NCI-H446 treated with DMSO at 0.1 percent for 48 hours (cell line): Measurements from ENCODE around the gene DYNC2I2.
"Not testable (repeated sequence)": the region's sequence is repeated elsewhere in the genome, so short reads cannot be mapped to it uniquely, and the experiment has no call there.

ENCODE experiments used
- DNase-seq: peaks from one replicate; lab custom pipeline; 2025; lab: John Stamatoyannopoulos, UW

The DYNC2I2 gene

DNA sequence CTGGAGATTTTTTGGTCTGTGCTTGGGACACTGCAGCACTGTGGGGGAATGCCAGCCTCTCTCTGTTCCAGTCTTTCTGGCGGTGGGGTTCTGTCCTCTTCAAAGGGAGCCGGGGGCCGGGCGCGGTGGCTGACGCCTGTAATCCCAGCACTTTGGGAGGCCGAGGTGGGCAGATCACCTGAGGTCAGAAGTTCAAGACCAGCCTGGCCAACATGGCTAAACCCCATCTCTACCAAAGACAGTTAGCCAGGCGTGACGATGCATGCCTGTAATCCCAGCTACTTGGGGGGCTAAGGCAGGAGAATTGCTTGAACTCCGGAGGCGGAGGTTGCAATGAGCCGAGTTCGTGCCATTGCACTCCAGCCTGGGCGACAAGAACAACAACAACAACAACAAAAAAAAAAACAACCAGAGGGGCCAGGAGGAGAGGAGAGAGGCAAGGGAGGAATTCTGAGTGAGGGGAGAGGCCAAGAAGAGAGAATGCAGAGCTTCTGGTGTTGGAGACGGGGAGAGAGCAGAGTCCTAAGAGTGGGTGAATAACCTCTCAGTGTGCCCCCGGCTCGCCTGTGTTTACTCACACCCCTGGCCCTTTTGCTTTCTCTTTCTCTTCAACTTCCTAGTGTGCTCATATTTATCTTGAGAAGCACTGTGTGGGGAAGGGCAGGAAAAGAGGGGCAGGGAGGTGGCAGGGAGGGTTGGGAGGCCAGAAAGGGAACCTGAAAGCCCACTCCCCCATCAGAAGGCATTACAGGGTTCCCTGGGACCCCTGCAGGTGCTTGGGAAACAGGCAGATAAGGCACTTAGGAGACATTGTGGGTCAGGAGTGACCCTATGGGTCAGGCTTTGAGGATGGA, 29.2 kb upstream of the DYNC2I2 start:
- DNase-seq, result no peak

DNA sequence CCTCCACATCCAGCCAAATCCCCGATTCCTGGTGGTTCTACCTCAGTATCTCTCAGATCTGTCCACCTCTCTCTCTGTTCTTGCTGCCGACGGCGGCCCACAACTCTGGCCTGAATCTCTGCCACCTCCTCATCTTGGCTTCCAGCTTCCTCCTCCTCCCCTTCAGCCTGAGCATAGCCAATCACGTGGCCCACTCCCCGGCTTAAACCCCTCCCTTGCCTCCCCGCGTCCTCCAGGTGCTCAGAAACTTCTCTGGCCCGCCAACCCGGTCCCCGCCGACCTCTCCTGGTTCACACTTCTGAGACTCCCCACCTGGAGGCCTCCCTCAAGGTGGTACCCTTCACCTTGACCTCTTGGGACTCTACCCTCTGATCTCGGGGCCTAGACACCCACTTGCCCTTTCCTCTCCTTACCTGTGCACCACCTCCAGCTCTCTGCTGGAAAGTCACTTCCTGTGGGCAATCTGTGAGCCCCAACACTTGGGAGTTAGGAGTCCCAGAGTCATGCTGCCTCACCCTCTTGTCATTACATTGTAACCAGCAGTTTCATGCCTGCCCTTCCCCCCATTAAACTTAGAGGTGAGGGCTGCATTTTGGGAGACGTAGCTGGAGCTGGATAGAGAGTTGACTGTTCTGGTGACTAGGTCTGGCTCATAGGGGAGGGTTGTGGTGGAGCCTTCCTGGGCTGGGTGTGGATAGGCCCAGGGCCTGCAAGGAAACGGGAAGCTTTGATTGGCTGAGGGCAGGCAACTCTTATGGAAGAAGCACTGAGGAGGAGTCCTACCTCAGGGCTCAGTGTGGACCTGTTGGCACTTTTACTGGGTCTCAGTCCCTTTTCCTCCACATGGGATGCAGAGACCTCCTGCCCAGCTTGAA, 27.9 kb upstream of the DYNC2I2 start:
- peak; percentile 16 for DNase-seq

DNA sequence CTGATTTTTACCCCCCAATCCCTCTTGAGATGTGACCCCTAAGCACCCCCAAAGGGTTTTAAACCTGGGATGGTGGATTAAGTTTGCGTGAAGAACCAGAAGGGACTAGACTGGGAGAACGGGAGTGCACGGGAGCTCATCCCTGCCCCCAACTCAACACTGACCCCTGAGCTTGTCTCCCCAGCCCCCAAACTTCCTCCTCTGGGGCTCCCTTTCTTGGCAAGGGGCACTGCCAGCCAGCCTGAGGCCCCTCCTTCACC, 27.3 kb upstream of the DYNC2I2 start:
- DNase-seq, result no peak

DNA sequence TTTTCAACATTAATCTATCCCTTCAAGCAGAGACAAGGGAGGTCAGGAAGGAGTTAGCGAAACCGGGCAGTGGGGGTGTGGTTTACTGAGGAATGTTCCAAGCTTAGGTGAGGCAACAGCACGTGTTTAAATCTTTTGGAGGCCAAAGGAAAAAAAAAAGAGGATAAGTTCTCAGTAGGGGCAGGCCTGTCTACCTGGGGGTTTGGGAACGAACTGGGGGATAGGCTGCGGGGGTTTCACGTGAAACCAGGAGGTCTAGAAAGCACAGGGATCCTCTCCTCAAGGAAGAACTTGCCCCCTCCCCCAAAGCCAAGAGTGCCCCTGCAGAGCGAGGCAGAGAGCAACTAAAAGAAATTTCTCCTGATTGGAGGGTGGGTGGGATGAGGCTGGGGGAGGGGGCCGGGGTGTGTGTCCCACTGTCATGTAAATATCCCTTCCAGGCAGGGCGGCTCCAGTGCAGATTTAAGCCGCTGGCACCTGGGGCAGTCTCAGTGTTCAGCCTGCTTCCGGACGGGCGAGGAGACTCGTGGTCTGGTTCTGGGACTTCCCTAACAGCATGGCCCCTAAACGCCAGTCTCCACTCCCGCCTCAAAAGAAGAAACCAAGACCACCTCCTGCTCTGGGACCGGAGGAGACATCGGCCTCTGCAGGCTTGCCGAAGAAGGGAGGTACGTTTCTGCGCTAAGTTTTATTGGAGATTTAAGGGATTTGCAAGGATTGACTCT, 26.9 kb upstream of the DYNC2I2 start:
- DNase-seq, result no peak

DNA sequence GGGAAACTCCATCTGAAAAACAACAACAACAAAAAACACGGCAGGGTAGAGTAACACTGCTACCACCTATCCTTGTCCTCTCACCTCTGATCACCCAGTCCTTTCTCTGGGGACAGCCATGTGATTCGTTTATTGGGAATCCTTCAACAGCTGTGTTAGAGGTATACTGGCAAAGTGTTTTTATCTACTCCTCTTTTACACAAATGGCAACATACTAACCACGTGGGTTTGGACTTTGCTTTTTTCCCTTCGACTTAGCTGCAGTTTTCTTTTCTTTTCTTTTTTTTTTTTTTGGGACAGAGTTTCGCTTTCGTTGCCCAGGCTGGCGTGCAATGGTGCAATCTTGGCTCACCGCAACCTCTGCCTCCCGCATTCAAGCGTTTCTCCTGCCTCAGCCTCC, 21.1 kb upstream of the DYNC2I2 start:
- DNase-seq, result no peak

DNA sequence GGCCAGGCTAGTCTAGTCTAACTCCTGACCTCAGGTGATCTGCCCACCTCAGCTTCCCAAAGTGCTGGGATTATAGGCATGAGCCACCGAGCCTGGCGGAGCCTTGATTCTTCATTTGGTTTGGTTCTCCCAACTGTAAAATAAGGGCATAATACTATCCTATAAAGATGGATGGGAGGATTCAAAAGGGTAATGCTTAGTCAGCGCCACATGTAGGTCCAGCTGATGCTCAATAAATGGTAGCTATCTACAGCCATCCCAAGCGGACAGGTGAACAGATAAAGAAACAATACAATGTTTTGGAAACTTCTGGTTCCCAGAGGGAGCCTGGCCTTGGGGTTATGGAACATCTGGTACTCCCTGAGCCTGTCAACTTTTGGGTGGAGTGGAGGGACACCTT, 18.7 kb upstream of the DYNC2I2 start:
- DNase-seq, result no peak

DNA sequence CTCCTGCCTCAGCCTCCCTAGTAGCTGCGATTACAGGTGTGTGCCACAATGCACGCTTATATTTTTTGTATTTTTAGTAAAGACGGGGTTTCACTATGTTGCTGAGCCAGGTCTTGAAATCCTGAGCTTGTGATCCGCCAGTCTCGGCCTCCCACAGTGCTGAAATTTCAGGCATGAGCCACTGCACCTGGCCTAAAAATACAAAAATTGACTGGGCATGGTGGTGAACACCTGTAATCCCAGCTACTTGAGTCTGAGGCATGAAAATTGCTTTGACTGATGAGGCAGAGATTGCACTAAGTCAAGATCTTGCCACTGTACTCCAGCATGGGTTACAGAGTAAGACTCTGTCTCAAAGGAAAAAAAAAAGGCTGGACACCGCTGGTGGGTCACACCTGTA, 13.1 kb upstream of the DYNC2I2 start:
- no peak for DNase-seq

DNA sequence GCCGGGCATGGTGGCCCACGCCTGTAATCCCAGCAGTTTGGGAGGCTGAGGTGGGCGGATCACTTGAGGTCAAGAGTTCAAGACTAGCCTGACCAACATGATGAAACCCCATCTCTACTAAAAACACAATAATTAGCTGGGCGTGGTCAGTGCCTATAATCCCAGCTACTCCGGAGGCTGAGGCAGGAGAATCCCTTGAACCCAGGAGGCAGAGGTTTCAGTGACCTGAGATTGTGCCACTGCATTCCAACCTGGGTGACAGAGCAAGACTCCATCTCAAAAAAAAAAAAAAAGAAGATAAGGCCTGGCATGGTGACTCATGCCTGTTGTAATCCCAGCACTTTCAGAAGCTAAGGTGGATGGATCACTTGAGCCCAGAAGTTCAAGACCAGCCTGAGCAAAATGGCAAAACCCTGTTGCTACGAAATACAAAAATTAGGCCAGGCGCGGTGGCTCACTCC, 9.9 kb upstream of the DYNC2I2 start:
- not testable (repeated sequence) for DNase-seq

DNA sequence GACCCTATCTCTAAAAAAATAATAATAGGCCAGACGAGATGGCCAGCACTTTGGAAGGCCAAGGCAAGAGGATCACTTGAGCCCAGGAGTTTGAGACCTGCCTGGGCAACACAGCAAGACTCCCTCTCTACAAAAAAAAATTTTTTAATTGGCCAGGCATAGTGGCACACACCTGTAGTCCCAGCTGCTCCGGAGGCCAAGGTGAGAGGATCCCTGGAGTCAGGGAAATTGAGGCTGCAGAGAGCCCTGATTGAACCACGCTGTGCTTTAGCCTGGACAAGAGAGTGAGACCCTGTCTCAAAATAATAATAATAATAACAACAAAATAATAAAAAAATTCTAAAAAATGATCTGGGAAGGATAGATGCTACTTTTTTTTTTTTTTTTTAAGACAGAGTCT, 1.1 kb upstream of the DYNC2I2 start:
- DNase-seq, result no peak

DNA sequence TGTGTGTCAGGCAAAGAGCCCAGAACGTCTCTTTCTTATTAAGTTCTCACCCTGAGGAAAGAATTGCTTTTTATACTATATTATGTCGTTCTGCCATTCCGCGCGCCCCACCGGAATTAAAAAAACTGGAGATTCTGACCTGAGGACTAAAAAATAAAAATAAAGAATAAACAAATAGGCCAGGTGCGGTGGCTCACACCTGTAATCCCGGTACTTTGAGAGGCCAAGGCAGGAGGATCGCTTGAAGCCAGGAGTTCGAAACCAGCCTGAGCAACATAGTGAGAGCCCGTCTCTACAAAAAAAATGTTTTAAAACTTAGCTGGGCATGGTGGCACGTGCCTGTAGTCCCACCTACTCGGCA, 677 bp upstream of the DYNC2I2 start:
- DNase-seq, result no peak

DNA sequence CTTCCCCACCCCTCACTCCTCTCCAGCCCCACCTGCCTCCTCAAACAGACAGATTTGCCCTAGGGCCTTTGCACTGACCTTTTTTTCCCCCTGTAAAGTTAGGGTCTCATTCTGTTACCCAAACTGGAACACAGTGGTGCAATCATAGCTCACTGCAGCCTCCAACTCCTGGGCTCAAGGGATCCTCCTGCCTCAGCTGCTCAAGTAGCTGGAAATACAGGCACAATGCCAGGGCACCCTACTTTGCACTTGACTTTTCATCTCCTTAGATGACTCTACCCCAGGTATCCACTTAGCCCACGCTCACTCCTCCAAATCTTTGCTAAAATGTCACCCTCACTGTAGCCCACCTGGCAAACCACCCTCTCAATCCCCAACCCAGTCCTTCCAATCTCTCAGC, 2.2 kb downstream of the DYNC2I2 start:
- no peak for DNase-seq

DNA sequence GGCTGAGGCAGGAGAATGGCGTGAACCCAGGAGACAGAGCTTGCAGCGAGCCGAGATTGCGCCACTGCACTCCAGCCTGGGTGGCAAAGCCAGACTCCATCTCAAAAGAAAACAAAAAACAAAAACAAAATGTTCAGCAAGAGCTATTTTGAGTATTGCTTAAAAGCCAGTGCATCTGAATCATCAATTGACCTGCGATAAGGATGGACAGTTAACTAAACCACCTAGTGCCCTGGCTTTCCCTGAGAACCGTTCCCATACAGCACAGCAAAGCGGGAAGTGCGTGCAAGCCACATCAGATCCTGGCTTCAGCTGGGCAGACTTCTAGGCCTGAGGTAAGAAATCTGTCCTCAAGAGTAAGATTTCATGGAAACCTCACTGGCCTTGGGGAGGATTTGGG, 2.7 kb downstream of the DYNC2I2 start:
- DNase-seq, result no peak

DNA sequence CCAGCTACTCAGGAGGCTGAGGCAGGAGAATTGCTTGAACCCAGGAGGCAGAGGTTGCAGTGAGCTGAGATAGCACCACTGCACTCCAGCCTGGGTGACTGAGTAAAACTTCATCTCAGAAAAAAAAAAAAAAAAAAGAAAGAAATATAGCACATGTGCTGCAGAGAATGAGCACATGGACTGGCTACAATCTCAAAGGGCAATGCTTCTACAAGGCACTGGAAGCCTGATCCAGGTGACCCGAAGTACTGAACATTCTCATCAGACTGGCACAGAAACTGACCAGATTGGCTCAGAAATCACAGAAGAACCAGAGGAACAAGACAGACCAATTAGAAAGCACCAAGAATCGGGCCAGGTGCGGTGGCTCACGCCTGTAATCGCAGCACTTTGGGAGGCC, 4.8 kb downstream of the DYNC2I2 start:
- DNase-seq, result no peak

DNA sequence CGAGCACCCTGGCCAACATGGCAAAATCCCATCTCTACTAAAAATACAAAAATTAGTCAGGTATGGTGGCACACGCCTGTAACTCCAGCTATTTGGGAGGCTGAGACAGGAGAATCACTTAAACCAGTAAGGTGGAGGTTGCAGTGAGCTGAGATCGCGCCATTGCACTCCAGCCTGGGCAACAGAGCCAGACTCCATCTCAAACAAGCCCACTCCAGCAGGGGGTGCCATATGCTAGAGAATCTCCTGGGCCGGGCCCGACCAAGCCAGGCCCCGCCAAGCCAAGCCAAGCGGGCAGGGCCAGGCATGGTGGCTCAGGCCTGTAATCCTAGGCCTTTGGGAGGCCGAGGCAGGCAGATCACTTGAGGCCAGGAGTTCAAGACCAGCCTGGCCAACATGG, 8.4 kb downstream of the DYNC2I2 start:
- DNase-seq, result not testable (repeated sequence)

DNA sequence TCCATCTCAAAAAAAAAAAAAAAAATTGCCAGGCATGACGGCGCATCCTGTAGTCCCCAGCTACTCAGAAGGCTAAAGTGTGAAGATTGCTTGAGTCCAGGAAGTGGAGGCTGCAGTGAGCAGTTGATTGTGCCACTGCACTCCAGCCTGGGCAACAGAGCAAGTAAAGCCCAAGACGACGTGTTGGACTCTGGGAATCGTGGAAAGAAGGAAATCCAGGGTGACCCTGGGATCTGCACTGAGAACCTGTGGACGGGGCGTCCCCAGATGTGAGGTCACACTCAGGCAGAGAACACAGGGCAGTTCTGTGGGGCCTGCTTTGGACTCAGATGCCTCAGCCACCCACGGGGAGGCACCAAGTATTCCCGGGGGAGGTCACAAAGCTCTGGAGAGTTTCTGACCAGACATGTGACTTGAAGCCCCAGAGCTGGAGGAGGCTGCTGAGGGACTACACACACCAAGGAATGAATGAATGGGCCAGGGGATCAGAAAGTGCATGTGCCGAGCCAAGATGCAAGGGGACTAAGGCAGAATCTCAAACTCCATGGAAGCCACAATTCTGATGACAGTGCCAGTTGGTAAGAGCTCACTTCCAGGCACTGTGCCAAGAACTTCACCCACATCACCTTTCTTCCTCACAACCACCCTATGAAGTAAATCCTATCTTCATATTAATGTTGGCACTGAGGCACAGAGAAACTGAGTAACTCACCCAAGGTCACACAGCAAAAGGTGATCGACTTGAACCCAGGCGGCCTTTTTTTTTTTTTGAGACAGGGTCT, 12.9 kb downstream of the DYNC2I2 start:
- no peak for DNase-seq

DNA sequence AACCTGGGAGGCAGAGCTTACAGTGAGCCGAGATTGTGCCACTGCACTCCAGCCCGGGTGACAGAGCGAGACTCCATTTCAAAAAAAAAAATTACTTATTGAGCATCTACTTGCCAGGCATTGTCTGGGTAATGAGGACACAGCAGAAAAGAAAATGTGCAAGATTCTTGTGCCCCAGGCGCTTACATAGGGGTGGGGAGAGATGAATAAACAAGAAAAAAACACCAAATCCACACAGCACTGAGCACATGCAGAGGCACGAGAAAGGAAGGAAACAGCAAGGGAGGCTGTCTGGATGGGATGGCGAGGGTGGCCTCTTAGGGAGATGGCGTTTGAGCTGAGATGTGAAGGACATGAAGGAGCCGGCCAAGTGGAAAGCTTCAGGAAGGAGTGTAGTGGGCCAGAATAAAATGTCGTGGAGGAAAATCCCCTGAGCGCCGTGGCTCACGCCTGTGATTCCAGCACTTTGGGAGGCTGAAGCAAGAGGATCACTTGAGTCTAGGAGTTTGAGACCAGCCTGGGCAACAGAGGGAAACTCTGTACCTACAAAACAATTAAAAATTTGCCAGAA, 13.9 kb downstream of the DYNC2I2 start:
- no peak for DNase-seq

DNA sequence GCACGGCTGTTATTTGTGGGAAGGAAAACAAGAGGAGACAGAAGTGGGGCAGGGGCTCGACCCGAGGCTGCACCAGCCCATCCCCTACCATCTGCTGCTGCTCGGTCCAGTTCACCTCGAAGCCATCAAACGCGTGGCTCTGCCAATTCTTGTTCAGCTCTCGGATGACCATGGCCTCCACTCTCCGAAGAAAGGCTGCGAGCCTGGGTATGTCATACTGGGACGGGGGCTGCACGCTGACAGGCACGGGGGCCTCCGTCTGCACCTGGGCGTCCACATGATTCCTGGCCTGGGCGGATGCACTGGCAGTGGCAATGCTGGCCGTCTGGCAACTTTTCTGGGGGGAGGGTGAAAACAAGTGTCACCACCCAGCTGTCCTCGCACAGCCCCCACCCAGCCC, 16.0 kb downstream of the DYNC2I2 start:
- DNase-seq, result no peak

DNA sequence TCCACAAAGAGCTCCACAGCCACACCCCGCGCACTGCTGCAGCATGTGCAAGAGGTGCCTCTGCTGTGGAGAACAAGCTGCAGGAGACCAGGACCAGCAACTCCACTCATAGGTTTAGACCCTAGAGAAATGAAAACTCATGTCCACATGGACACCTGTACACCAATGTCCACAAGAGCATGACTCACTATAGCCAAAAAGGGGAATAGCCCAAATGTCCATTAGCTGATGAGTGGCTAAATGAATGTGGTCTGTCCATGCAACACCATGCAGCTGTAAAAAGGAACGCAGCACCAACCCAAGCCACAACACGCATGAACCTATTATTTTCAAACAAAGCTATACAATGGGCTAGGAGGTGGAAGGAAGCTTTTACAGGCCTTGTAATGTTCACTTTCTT, 18.1 kb downstream of the DYNC2I2 start:
- DNase-seq, result no peak

DNA sequence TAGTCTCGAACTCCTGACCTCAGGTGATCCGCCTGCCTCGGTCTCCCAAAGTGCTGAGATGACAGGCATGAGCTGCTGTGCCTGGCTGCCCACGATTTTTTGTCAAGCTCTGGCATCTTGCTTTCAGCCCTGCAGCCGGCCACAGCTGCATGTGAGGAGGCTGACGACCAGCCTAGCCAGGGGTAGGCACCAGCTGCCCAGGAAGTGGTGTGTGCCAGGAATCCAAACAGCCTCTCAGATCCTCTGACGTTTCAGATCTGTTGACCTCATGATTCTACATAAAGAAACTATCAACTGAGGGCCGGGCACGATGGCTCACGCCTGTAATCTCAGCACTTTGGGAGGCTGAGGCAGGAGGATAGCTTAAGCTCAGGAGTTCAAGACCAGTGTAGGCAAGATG, 19.0 kb downstream of the DYNC2I2 start:
- DNase-seq, result no peak

DNA sequence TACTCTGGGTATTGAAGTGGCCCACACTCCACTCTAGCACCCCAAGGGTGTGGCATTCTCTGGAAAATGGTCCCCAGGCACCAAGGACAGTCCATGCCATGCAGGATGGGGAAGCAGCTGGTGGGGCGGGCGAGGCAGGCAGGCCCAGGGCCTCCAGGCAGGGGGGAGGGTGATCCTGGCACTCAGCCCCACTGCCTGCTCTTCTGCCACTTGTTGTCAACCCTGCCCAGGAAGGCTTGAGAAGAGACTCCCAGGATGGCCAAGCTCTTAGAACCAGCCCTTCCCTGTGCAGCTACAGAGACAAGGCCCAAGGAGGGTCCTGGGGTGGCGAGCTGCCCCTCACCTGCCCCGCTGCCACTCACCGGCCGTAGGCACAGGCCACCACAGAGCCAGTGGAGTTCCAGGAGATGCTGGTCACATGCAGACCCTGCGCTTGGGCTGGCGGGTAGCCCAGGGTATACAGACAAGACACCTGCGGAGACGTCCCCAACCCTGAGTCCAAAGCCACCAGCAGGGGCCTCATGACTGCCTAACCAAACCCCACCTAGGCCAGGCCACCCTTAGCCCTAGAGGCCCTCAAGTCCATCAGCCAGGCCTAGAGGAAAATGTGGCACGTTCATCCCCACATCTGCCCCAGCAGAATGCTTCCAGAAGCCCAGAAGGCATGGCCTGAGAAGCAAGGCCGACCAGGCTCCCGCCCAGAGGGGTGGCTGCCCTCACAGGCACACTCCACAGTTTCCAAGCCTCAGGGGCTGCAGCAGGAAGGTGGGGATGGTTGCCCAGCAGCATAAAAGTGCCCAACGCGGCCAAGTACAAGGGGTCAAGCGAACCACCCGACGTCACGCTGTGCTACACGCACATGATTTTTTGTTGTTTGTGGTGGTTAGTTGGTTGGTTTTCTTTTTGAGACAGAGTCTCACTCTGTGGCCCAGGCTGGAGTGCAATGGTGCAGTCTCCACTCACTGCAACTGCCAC, 19.8 kb downstream of the DYNC2I2 start:
- DNase-seq, result no peak

DNA sequence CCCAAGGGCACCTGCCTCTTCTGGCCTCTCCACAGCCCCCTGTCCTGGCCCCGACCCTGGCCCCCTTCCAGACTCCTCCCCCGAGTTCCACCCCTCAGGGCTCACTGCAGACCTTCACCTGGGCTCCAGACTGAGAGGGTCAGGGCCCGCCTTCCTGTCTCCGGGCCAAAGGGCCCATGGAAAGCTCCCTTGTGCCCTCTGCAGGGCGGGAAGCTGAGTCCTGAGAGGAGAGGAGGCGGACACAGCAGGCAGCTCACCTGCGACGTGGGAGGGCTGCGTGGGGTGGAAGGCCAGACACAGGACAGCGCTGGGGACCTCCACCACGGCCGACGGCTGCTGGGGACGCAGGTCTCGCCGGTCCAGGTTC, 20.6 kb downstream of the DYNC2I2 start:
- DNase-seq, result no peak
